Fibroblast of the aortic adventitia (primary cell): Measurements from ENCODE around the gene ATG2B. TPM values are rescaled to one million over a fixed set of nuclear protein-coding genes. Genes with fewer than 3 reads are reported as not detected.
A peak's percentile ranks its signal among the peaks of the same experiment; 100 is the strongest.

Source experiments
- DNase-seq: peaks from one replicate; pipeline ENCODE4 v3.0.0-alpha.2; 2010; ENCODE audit warnings: low read depth
- H3K4me3 ChIP-seq: 2 replicates; pipeline ENCODE4 v1.5.1; 2011; ENCODE audit warnings: low read depth, mild to moderate bottlenecking, control low read depth, low read length, moderate library complexity
- CTCF ChIP-seq: IDR thresholded peaks from 2 replicates; pipeline ENCODE4 v1.5.1; 2011; ENCODE audit warnings: mild to moderate bottlenecking, low read length, control low read depth, inconsistent platforms; ENCODE audit not compliant: insufficient read depth
- total RNA-seq: library from RNA; depleted of rRNA; stranded (reverse); fragments of >200 nt; gene quantifications from 2 replicates; pipeline ENCODE4 v1.2.3, GENCODE V29; 2012; ENCODE audit warnings: low replicate concordance

Gene ATG2B
- total RNA-seq, 1 donor, result 28.7 TPM

GRCh38 chr14:96303981-96304380 lies 59.2 kb downstream of the ATG2B start:
- no peak overlapping the region for H3K4me3 ChIP-seq
- DNase-seq, result peak; percentile 12
- TF ChIP-seq CTCF, result no peak

DNA sequence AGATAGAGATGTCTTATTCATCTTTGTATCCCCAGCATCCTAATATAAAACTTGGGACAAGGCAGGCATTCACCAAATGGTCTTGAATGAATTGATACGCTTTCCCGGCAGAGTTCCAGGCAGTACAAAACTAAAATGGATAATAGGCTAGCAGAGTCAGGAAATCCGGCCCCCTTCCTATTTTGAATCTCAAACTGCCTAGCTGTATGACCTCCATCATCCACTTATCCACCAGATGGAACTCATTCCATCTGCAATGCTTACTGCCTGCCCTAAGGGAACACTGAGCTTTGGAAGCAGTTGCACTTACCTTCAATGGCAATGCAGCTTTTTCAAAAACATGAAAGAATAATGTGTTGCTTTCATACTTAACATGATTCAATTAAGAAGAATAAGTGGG lies 63.7 kb downstream of the ATG2B start:
- no peak for TF ChIP-seq CTCF
- H3K4me3 ChIP-seq, result no peak overlapping the region

DNA sequence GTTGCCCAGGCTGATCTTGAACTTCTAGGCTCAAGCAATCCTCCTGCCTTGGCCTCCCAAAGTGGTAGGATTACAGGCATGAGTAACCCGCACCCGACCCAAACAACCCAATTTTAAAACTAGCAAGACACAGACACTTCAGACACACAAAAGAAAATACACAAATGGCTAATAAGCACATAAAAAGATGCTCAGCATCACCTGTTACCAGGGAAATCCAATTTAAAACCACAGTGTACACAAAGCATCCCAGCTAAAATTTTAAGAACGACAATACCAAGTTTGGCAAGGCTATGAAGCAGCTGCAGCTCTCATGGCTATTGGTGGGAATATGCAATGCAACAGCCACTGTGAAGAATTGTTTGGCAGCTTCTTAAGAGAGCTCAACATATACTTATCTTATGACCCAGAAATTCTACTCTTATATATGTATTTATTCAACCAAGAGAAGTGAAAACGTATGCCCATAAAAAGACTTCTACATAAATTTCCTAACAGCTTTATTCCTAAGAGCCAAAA lies 65.1 kb downstream of the ATG2B start:
- TF ChIP-seq CTCF, result no peak
- DNase-seq, result no peak
- no peak overlapping the region for H3K4me3 ChIP-seq

More for the DNA sequence above, 63.7 kb downstream of the ATG2B start:
- no peak for DNase-seq

DNA sequence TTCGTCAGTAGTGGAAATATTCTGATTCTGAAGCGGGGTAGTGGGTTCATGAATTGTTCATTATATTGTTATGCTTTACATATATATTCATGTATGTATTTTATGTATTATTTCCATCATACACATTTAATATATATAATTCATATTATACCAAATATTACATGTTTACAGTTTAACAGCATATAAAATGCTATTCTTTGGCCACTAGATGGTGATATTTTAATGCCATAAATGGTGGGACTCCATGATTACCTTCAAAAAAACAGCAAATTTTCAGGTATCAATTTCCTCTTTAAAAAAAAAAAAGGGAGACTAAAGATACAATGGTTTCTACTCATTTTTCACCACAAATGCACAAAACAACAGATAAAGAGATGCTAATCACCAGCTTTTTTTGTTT lies 66.1 kb downstream of the ATG2B start:
- peak; percentile 48 for TF ChIP-seq CTCF
- DNase-seq, result peak; percentile 47
- H3K4me3 ChIP-seq, result no peak overlapping the region

DNA sequence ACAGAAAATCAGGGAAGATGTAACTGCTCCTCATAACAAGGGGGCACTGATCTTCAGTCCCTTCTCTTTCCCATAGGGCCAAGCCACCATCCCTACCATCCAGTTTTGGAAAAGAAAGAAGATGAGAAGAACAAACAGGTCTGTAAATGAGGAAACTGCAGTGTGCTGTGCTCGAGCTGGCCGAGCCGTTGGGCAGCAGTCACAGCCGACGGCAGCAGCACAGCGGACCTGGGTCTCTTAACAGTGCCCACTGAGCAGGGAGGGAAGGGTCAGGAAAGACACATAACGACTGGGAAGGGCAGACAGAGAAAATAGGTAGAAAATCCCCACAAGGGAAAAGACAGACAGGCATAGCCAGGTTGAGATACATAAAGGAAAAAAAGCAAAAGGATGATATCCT lies 68.9 kb downstream of the ATG2B start:
- no peak overlapping the region for H3K4me3 ChIP-seq
- TF ChIP-seq CTCF, result no peak
- no peak for DNase-seq

- no peak for DNase-seq
- no peak overlapping the region for H3K4me3 ChIP-seq
- no peak for TF ChIP-seq CTCF
Measured at GRCh38 chr14:96287856-96288255, 75.3 kb downstream of the ATG2B start.

GRCh38 chr14:96286251-96286650 lies 76.9 kb downstream of the ATG2B start:
- no peak for DNase-seq
- no peak for TF ChIP-seq CTCF
- H3K4me3 ChIP-seq, result no peak overlapping the region
